WTC11 (cell line): Measurements from ENCODE around the gene CLIC3. TPM values are rescaled to one million over a fixed set of nuclear protein-coding genes. Genes with fewer than 3 reads are reported as not detected.

Experiments
- ATAC-seq: fragments of 200-7000 bp; cut with Tn5 transposase; 2 replicates; pipeline ENCODE4 v1.10.0; 2021; ENCODE audit warnings: mild to moderate bottlenecking, moderate library complexity
- CTCF ChIA-PET: fragments of 300-600 bp; sonication (Branson Sonifier 250); formaldehyde crosslinking; loops from one replicate; lab custom pipeline; 2021; ENCODE audit warnings: antibody characterized with exemption; lab: Charles Lee
- POLR2A ChIA-PET: fragments of 350-600 bp; sonication (Branson Sonifier 250); formaldehyde crosslinking; loops from one replicate; lab custom pipeline; 2021; ENCODE audit warnings: antibody characterized with exemption; lab: Charles Lee
- DNase-seq: peaks from one replicate; pipeline ENCODE4 v3.0.0; 2021; ENCODE audit warnings: low spot score
- H3K27ac Mint-ChIP-seq: 2 replicates; pipeline ENCODE4 v1.8.0; 2021; ENCODE audit warnings: mixed read lengths
- H3K27me3 Mint-ChIP-seq: 2 replicates; pipeline ENCODE4 v1.8.0; 2021; ENCODE audit warnings: low read depth, mild to moderate bottlenecking, moderate library complexity, mixed read lengths
- H3K36me3 Mint-ChIP-seq: 2 replicates; pipeline ENCODE4 v1.8.0; 2021; ENCODE audit warnings: mixed read lengths
- H3K4me1 Mint-ChIP-seq: 2 replicates; pipeline ENCODE4 v1.8.0; 2022; ENCODE audit warnings: mixed read lengths
- H3K4me3 Mint-ChIP-seq: 2 replicates; pipeline ENCODE4 v1.8.0; 2021; ENCODE audit warnings: mild to moderate bottlenecking, moderate library complexity, mixed read lengths
- H3K9me3 Mint-ChIP-seq: 2 replicates; pipeline ENCODE4 v1.8.0; 2021; ENCODE audit warnings: mixed read lengths
- ATF1 ChIP-seq: sonication (generic); formaldehyde crosslinking; IDR thresholded peaks from 2 replicates; pipeline ENCODE4 v1.8.1; 2023; ENCODE audit warnings: mild to moderate bottlenecking, moderate library complexity, missing genetic modification reagents
- ESRRA ChIP-seq: sonication (generic); formaldehyde crosslinking; IDR thresholded peaks from 2 replicates; pipeline ENCODE4 v1.8.1; 2022; ENCODE audit warnings: mild to moderate bottlenecking, missing genetic modification reagents, borderline replicate concordance
- FOXJ3 ChIP-seq: sonication (generic); formaldehyde crosslinking; IDR thresholded peaks from 2 replicates; pipeline ENCODE4 v1.9.0; 2021; ENCODE audit warnings: missing genetic modification reagents, mild to moderate bottlenecking, borderline replicate concordance
- GABPB1 ChIP-seq: sonication (generic); formaldehyde crosslinking; IDR thresholded peaks from 2 replicates; pipeline ENCODE4 v1.8.1; 2023; ENCODE audit warnings: mild to moderate bottlenecking, missing genetic modification reagents
- GRHL2 ChIP-seq: fragments of 250-450 bp; sonication (Bioruptor Pico); IDR thresholded peaks from 2 replicates; pipeline ENCODE4 v1.8.0; 2022; ENCODE audit warnings: mild to moderate bottlenecking, moderate library complexity; ENCODE audit not compliant: insufficient replicate concordance, severe bottlenecking
- GTF2I ChIP-seq: fragments of 250-450 bp; sonication (Bioruptor Pico); conservative IDR thresholded peaks from 2 replicates; pipeline ENCODE4 v1.4.0; 2021; ENCODE audit warnings: mild to moderate bottlenecking
- MXD4 ChIP-seq: fragments of 250-450 bp; sonication (Bioruptor Pico); IDR thresholded peaks from 2 replicates; pipeline ENCODE4 v1.8.0; 2021; ENCODE audit warnings: mild to moderate bottlenecking, moderate library complexity, borderline replicate concordance
- NFYB ChIP-seq: sonication (generic); formaldehyde crosslinking; conservative IDR thresholded peaks from 2 replicates; pipeline ENCODE4 v1.8.0; 2022; ENCODE audit warnings: low read depth, missing genetic modification reagents
- NR1H2 ChIP-seq: sonication (generic); formaldehyde crosslinking; IDR thresholded peaks from 2 replicates; pipeline ENCODE4 v1.9.0; 2021; ENCODE audit warnings: mild to moderate bottlenecking, moderate library complexity, missing genetic modification reagents
- NR3C1 ChIP-seq: sonication (generic); formaldehyde crosslinking; conservative IDR thresholded peaks from 2 replicates; pipeline ENCODE4 v1.8.1; 2023; ENCODE audit warnings: low read depth, mild to moderate bottlenecking, missing genetic modification reagents
- OVOL2 ChIP-seq: fragments of 250-450 bp; sonication (Bioruptor Pico); IDR thresholded peaks from 2 replicates; pipeline ENCODE4 v1.9.0; 2021; ENCODE audit warnings: mild to moderate bottlenecking, borderline replicate concordance
- RELA ChIP-seq: sonication (generic); formaldehyde crosslinking; IDR thresholded peaks from 2 replicates; pipeline ENCODE4 v1.8.1; 2022; ENCODE audit warnings: missing genetic modification reagents, mild to moderate bottlenecking, borderline replicate concordance
- SMAD3 ChIP-seq: sonication (generic); formaldehyde crosslinking; IDR thresholded peaks from 2 replicates; pipeline ENCODE4 v1.8.0; 2022; ENCODE audit warnings: missing genetic modification reagents, mild to moderate bottlenecking, borderline replicate concordance
- TEAD4 ChIP-seq: sonication (generic); formaldehyde crosslinking; IDR thresholded peaks from 2 replicates; pipeline ENCODE4 v1.8.0; 2022; ENCODE audit warnings: mild to moderate bottlenecking, missing genetic modification reagents
- TP53 ChIP-seq: sonication (generic); formaldehyde crosslinking; IDR thresholded peaks from 2 replicates; pipeline ENCODE4 v1.8.1; 2023; ENCODE audit warnings: mild to moderate bottlenecking, missing genetic modification reagents
- ZNF219 ChIP-seq: sonication (generic); formaldehyde crosslinking; IDR thresholded peaks from 2 replicates; pipeline ENCODE4 v1.8.0; 2023; ENCODE audit warnings: missing genetic modification reagents, mild to moderate bottlenecking, borderline replicate concordance
- ZNF317 ChIP-seq: sonication (generic); formaldehyde crosslinking; IDR thresholded peaks from 2 replicates; pipeline ENCODE4 v1.8.1; 2023; ENCODE audit warnings: low read depth, mild to moderate bottlenecking, moderate library complexity, missing genetic modification reagents, borderline replicate concordance
- ZNF423 ChIP-seq: fragments of 250-450 bp; sonication (Bioruptor Pico); IDR thresholded peaks from 2 replicates; pipeline ENCODE4 v2.1.2; 2022; ENCODE audit warnings: mild to moderate bottlenecking, moderate library complexity
- total RNA-seq: library from RNA; stranded (reverse); gene quantifications from 3 replicates; pipeline ENCODE4 v1.2.3, GENCODE V29; 2021
- TF ChIP-seq, protein P1 (sequence below): sonication (generic); formaldehyde crosslinking; conservative IDR thresholded peaks from 2 replicates; pipeline ENCODE4 v1.8.1; 2023; ENCODE audit warnings: mild to moderate bottlenecking, low read depth, missing genetic modification reagents, moderate library complexity
- TF ChIP-seq, protein P2 (sequence below): sonication (generic); formaldehyde crosslinking; IDR thresholded peaks from 2 replicates; pipeline ENCODE4 v1.8.1; 2023; ENCODE audit warnings: mild to moderate bottlenecking, missing genetic modification reagents, borderline replicate concordance
- TF ChIP-seq, protein P3 (sequence below): sonication (generic); formaldehyde crosslinking; IDR thresholded peaks from 2 replicates; pipeline ENCODE4 v1.8.0; 2023; ENCODE audit warnings: mild to moderate bottlenecking, missing genetic modification reagents
- TF ChIP-seq, protein P4 (sequence below): sonication (generic); formaldehyde crosslinking; IDR thresholded peaks from 2 replicates; pipeline ENCODE4 v1.8.0; 2022; ENCODE audit warnings: mild to moderate bottlenecking, missing genetic modification reagents
- TF ChIP-seq, protein P5 (sequence below): sonication (generic); formaldehyde crosslinking; IDR thresholded peaks from 2 replicates; pipeline ENCODE4 v1.8.0; 2022; ENCODE audit warnings: mild to moderate bottlenecking, missing genetic modification reagents

CLIC3 gene
- total RNA-seq, 1 experiment from 2014 or later: 0.31 TPM

DNA sequence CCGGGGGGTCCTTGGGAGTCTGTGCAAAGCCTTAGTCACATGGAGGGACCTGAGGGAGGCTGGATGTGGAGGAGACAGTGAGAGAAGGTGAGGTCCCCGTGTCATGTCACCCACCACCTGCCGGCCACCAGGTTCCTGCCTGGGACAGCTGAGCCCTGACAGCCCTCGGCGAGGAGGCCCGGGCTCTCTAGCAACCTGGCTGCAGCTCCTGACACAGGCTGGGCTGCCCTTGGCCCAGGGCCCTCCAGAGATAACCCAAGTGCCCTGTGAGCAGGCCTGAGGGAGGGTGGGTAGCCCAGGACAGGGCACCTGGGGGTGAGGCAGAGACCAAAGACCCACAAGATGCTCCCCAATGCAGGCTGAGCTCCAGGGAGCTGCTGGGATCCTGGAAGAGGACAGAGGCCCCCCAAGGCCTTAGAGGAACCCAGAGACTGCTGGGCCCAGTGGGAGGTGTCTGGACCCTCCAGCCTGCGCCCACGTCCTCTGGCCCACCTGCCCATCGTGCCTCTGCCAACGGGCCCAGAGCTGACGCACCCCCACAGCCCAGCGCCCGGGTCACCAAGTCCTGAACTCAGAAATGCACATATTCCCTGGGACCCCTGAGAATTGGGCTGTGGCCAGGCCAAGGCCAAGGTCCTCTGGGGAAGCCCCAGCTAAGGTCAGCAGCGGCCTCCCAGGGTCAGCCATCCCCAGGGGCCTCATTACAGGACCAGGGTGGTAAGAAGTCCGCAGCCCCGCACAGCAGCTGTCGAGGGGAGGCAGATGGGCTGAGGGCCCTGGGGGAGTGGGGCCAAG lies 27.8 kb downstream of the CLIC3 start (continued):
- TF ChIP-seq, protein P1, sequence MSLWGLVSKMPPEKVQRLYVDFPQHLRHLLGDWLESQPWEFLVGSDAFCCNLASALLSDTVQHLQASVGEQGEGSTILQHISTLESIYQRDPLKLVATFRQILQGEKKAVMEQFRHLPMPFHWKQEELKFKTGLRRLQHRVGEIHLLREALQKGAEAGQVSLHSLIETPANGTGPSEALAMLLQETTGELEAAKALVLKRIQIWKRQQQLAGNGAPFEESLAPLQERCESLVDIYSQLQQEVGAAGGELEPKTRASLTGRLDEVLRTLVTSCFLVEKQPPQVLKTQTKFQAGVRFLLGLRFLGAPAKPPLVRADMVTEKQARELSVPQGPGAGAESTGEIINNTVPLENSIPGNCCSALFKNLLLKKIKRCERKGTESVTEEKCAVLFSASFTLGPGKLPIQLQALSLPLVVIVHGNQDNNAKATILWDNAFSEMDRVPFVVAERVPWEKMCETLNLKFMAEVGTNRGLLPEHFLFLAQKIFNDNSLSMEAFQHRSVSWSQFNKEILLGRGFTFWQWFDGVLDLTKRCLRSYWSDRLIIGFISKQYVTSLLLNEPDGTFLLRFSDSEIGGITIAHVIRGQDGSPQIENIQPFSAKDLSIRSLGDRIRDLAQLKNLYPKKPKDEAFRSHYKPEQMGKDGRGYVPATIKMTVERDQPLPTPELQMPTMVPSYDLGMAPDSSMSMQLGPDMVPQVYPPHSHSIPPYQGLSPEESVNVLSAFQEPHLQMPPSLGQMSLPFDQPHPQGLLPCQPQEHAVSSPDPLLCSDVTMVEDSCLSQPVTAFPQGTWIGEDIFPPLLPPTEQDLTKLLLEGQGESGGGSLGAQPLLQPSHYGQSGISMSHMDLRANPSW: no peak
- TF ChIP-seq GABPB1 (CRISPR knock-in tag): no peak
- TF ChIP-seq FOXJ3 (CRISPR knock-in tag): no peak
- TF ChIP-seq, protein P2, sequence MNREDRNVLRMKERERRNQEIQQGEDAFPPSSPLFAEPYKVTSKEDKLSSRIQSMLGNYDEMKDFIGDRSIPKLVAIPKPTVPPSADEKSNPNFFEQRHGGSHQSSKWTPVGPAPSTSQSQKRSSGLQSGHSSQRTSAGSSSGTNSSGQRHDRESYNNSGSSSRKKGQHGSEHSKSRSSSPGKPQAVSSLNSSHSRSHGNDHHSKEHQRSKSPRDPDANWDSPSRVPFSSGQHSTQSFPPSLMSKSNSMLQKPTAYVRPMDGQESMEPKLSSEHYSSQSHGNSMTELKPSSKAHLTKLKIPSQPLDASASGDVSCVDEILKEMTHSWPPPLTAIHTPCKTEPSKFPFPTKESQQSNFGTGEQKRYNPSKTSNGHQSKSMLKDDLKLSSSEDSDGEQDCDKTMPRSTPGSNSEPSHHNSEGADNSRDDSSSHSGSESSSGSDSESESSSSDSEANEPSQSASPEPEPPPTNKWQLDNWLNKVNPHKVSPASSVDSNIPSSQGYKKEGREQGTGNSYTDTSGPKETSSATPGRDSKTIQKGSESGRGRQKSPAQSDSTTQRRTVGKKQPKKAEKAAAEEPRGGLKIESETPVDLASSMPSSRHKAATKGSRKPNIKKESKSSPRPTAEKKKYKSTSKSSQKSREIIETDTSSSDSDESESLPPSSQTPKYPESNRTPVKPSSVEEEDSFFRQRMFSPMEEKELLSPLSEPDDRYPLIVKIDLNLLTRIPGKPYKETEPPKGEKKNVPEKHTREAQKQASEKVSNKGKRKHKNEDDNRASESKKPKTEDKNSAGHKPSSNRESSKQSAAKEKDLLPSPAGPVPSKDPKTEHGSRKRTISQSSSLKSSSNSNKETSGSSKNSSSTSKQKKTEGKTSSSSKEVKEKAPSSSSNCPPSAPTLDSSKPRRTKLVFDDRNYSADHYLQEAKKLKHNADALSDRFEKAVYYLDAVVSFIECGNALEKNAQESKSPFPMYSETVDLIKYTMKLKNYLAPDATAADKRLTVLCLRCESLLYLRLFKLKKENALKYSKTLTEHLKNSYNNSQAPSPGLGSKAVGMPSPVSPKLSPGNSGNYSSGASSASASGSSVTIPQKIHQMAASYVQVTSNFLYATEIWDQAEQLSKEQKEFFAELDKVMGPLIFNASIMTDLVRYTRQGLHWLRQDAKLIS (CRISPR knock-in tag): no peak
- TF ChIP-seq ZNF219 (CRISPR knock-in tag): no peak
- no peak for TF ChIP-seq ATF1
- TF ChIP-seq GTF2I (CRISPR knock-in tag): no peak
- no peak for TF ChIP-seq NR3C1 (CRISPR knock-in tag)
- no peak for TF ChIP-seq MXD4
- TF ChIP-seq RELA (CRISPR knock-in tag): no peak
- no peak for TF ChIP-seq ZNF423

DNA sequence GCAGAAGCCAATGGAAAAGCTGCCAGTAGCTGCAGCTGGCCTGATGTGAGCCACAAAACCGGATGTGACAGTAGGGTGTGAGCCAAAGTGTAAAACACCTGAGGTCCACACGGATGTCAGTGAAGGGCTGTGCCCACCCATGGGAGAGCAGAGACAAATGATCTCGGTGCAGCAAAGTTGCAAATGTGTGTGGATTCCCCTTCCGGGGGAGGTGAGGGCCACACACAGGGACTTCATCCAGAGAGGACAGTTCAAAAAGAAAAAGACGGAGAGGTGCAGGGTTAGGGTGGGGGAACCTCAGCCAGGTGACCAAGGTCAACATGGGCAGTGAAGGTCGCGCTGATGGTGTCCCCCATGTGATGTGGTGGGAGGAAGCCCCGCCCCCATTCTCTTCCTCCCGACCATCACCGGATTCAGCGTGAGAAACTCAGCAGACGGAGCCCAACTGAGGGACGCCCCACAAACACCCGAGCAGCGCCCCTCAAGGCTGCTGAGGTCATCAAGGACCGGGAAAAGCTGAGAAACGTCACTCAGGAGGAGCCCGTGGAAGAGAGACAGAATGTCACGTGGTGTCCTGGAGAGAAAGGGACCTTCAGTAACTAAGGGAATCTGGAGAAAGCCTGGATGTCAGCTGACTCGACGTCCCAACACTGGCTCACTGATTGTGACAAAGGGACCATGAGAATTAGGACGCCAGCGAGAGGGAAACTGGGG lies 30.4 kb downstream of the CLIC3 start:
- CTCF ChIA-PET: interaction anchor here (0.7 to 3.4 kb wide), 9 partner anchors 10 to 544 kb away, joined by 3 to 17 read pairs (median 4); partner anchors contain the start of gene MAN1B1
- Mint-ChIP-seq H3K4me3 (no peak overlapping the region), H3K4me1 (peaks cover 10% of the 10 kb centered on the region), H3K27me3 (no peaks in the 10 kb centered on the region), H3K27ac (peak overlapping the region; percentile 66; the same call in 1 of the 2 replicates), H3K36me3 (no peaks in the 10 kb centered on the region), H3K9me3 (no peaks in the 10 kb centered on the region)
- no peak for DNase-seq
- POLR2A ChIA-PET: interaction anchor here (0.6 to 1.0 kb wide), 2 partner anchors 27 to 235 kb away, joined by 3 to 4 read pairs; partner anchors contain the start of gene TPRN
- ATAC-seq: no peak
- TF ChIP-seq GRHL2 (CRISPR knock-in tag) (no peak), TP53 (no peak), OVOL2 (no peak), ESRRA (peak; percentile 87; the same call in 1 of the 2 replicates), ZNF317 (no peak), TEAD4 (CRISPR knock-in tag) (no peak), SMAD3 (CRISPR knock-in tag) (no peak), NR1H2 (no peak), NFYB (CRISPR knock-in tag) (no peak)
- TF ChIP-seq, protein P3, sequence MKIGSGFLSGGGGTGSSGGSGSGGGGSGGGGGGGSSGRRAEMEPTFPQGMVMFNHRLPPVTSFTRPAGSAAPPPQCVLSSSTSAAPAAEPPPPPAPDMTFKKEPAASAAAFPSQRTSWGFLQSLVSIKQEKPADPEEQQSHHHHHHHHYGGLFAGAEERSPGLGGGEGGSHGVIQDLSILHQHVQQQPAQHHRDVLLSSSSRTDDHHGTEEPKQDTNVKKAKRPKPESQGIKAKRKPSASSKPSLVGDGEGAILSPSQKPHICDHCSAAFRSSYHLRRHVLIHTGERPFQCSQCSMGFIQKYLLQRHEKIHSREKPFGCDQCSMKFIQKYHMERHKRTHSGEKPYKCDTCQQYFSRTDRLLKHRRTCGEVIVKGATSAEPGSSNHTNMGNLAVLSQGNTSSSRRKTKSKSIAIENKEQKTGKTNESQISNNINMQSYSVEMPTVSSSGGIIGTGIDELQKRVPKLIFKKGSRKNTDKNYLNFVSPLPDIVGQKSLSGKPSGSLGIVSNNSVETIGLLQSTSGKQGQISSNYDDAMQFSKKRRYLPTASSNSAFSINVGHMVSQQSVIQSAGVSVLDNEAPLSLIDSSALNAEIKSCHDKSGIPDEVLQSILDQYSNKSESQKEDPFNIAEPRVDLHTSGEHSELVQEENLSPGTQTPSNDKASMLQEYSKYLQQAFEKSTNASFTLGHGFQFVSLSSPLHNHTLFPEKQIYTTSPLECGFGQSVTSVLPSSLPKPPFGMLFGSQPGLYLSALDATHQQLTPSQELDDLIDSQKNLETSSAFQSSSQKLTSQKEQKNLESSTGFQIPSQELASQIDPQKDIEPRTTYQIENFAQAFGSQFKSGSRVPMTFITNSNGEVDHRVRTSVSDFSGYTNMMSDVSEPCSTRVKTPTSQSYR: no peak
- TF ChIP-seq, protein P4, sequence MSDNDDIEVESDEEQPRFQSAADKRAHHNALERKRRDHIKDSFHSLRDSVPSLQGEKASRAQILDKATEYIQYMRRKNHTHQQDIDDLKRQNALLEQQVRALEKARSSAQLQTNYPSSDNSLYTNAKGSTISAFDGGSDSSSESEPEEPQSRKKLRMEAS (CRISPR knock-in tag): peak; percentile 21; the same call in 1 of the 2 replicates
- TF ChIP-seq, protein P5, sequence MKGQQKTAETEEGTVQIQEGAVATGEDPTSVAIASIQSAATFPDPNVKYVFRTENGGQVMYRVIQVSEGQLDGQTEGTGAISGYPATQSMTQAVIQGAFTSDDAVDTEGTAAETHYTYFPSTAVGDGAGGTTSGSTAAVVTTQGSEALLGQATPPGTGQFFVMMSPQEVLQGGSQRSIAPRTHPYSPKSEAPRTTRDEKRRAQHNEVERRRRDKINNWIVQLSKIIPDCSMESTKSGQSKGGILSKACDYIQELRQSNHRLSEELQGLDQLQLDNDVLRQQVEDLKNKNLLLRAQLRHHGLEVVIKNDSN: peak; percentile 45; the same call in 1 of the 2 replicates
